Mesendoderm (in vitro differentiated cells): Measurements from ENCODE around the gene ITGB4. TPM values are rescaled to one million over a fixed set of nuclear protein-coding genes. Genes with fewer than 3 reads are reported as not detected.

Experiments used
- DNase-seq: peaks from one replicate; pipeline ENCODE4 v3.0.0; 2013
- H2AK5ac ChIP-seq: 2 replicates; pipeline ENCODE4 v1.6.1; 2013; ENCODE audit warnings: low read length, inconsistent platforms
- H2BK120ac ChIP-seq: 2 replicates; pipeline ENCODE4 v1.6.1; 2013; ENCODE audit warnings: low read depth, mild to moderate bottlenecking, low read length, moderate library complexity, mixed read lengths
- H2BK15ac ChIP-seq: replicated peaks from 2 replicates; pipeline ENCODE4 v1.6.1; 2013; ENCODE audit warnings: low read depth, mild to moderate bottlenecking, moderate library complexity
- H2BK5ac ChIP-seq: 2 replicates; pipeline ENCODE4 v1.6.1; 2013; ENCODE audit warnings: low read length, inconsistent platforms
- H3K18ac ChIP-seq: 2 replicates; pipeline ENCODE4 v1.6.1; 2013; ENCODE audit warnings: mild to moderate bottlenecking, low read length, mixed read lengths
- H3K23ac ChIP-seq: one replicate; pipeline ENCODE4 v1.6.1; 2013; ENCODE audit warnings: low read length
- H3K27ac ChIP-seq: 2 replicates; pipeline ENCODE4 v1.5.1; 2013; ENCODE audit warnings: low read depth, mild to moderate bottlenecking, inconsistent platforms, low read length, moderate library complexity
- H3K27me3 ChIP-seq: 2 replicates; pipeline ENCODE4 v1.6.1; 2013; ENCODE audit warnings: low read length, control low read depth, mild to moderate bottlenecking, inconsistent platforms; ENCODE audit not compliant: insufficient read depth, poor library complexity
- H3K36me3 ChIP-seq: 2 replicates; pipeline ENCODE4 v1.6.1; 2013; ENCODE audit warnings: low read length, inconsistent platforms; ENCODE audit not compliant: control insufficient read depth, insufficient read depth
- H3K4ac ChIP-seq: one replicate; pipeline ENCODE4 v1.6.1; 2013; ENCODE audit warnings: low read depth, mild to moderate bottlenecking, low read length, moderate library complexity
- H3K4me1 ChIP-seq: 2 replicates; pipeline ENCODE4 v1.6.1; 2013; ENCODE audit warnings: low read depth, low read length, inconsistent platforms; ENCODE audit not compliant: control insufficient read depth
- H3K4me2 ChIP-seq: 2 replicates; pipeline ENCODE4 v1.6.1; 2013; ENCODE audit warnings: low read length
- H3K4me3 ChIP-seq: 2 replicates; pipeline ENCODE4 v1.5.1; 2013; ENCODE audit warnings: mild to moderate bottlenecking, low read length
- H3K56ac ChIP-seq: one replicate; pipeline ENCODE4 v1.6.1; 2013; ENCODE audit warnings: low read length
- H3K79me1 ChIP-seq: 2 replicates; pipeline ENCODE4 v1.6.1; 2013; ENCODE audit warnings: low read length, inconsistent platforms
- H3K79me2 ChIP-seq: 2 replicates; pipeline ENCODE4 v1.6.1; 2013; ENCODE audit warnings: mild to moderate bottlenecking, low read length; ENCODE audit not compliant: control insufficient read depth, insufficient read depth
- H3K9ac ChIP-seq: 2 replicates; pipeline ENCODE4 v1.6.1; 2013; ENCODE audit warnings: low read length, inconsistent platforms
- H4K5ac ChIP-seq: one replicate; pipeline ENCODE4 v1.6.1; 2013; ENCODE audit warnings: low read length
- H4K8ac ChIP-seq: one replicate; pipeline ENCODE4 v1.6.1; 2013; ENCODE audit warnings: low read depth, mild to moderate bottlenecking, control low read depth, low read length, moderate library complexity
- WGBS: extraction: QIAGEN DNeasy Blood & Tissue Kit; methylation state at CpG from one replicate; pipeline ENCODE4 v1.1.7; 2013; ENCODE audit warnings: low lambda C conversion rate, missing lambda C conversion rate; ENCODE audit not compliant: insufficient coverage; ENCODE audit errors: extremely low coverage; 5-methylcytosine and 5-hydroxymethylcytosine counted together
- polyA plus RNA-seq, 2 experiments: library from polyadenylated mRNA; stranded (reverse); fragments of 200-250 nt; gene quantifications; one replicate each; pipeline ENCODE4 v1.2.3, GENCODE V29; 2013

The ITGB4 gene
- 1.0 TPM for polyA plus RNA-seq (2013, experiment 1 of 2)
- 1.4 TPM for polyA plus RNA-seq (2013, experiment 2 of 2)

DNA sequence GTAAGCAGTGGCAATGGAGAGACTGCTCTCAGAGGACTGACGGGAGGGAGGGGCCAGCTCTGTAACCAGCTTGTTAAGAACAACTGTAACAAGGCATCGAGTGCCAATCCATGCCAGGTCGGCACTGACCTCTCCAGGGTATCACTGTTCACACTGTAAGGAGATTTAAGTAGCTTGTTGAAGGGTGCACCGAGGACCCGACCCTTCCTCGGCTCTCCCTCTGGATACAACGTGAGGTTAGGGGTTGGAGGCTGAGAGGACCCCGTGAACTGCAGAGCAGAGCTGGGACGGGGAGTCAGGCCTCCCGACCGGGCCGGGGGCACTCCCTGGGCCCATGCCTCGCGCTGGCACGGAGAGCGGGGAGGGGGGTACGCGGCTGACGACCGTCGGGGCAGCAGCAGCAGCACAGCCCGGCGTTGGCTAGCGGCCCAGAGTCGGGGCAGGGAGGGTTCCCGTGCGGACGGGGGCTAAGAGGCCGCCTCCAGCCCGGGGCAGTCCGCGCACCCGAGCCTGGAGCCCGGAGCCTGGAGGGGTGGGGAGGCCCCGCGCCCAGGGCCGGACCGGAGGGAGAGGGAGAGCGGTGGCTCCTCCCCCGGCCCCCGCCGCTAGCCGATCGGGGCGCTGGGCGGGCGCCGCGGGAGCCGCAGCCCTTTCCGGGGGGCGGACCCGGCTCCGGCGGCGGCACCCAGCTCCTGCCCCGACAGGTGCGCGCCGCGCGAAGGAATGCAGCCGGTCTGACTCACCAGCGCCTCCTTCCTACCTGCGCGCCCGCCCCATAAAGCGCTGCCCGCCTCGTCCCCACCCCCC, at the start of gene ITGB4:
Gene ITGB4, plus strand, starts transcription at position 804 of the 807 bp plus-strand sequence. CDS start 3,245 bp downstream, outside the sequence.
- Histone ChIP-seq H2BK120ac (no peak within 1 kb of the TSS), H3K4me1 (no peaks in the 10 kb centered on the region), H3K4me2 (peak within 1 kb of the TSS; percentile 27), H4K8ac (no peak within 1 kb of the TSS), H2BK5ac (no peak within 1 kb of the TSS), H3K23ac (no peak within 1 kb of the TSS), H3K9ac (peak within 1 kb of the TSS; percentile 45), H2BK15ac (no peak within 1 kb of the TSS), H3K79me1 (no peaks in the 10 kb centered on the region), H2AK5ac (no peak within 1 kb of the TSS), H4K5ac (no peak within 1 kb of the TSS), H3K56ac (peak within 1 kb of the TSS; percentile 70), H3K27ac (no peak within 1 kb of the TSS), H3K36me3 (no peaks in the 10 kb centered on the region), H3K4ac (no peak within 1 kb of the TSS), H3K27me3 (peaks cover 5% of the 10 kb centered on the region), H3K4me3 (no peak within 1 kb of the TSS), H3K18ac (no peak within 1 kb of the TSS), H3K79me2 (no peaks in the 10 kb centered on the region)
- peak; percentile 60 for DNase-seq
- no CpG with 5 or more reads among the region's 70 CpGs for WGBS

DNA sequence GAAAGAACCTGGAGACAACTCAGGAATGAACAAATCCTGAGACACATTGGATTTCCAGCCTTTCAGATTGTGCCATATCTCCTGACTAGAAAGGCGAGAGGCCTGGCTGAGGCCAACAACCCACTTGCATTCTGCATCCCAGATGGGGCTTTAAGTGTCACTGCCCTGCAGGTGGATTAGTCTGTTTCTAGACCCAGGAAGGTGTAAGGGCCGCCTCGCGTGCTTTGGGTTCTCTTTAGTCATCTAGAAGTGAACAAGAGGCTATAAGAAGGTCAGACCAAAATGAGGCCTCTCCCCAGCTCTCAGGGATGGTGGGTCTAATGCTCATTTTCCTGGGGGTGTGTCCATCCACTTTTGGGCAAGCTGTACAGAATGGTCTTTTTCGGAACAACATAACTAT, 49.2 kb upstream of the ITGB4 start:
- Histone ChIP-seq H3K4ac (no peak overlapping the region), H2AK5ac (no peak overlapping the region), H2BK120ac (no peak overlapping the region), H3K56ac (no peak overlapping the region), H3K9ac (no peak overlapping the region), H3K4me3 (no peak overlapping the region), H3K23ac (no peak overlapping the region), H2BK15ac (no peak overlapping the region), H2BK5ac (no peak overlapping the region), H3K36me3 (no peaks in the 10 kb centered on the region), H3K27me3 (no peaks in the 10 kb centered on the region), H3K79me1 (peaks cover 9% of the 10 kb centered on the region), H4K5ac (no peak overlapping the region), H4K8ac (no peak overlapping the region), H3K18ac (no peak overlapping the region), H3K27ac (no peak overlapping the region), H3K79me2 (peaks cover 27% of the 10 kb centered on the region), H3K4me2 (no peak overlapping the region), H3K4me1 (no peaks in the 10 kb centered on the region)
- DNase-seq, result no peak
- no CpG with 5 or more reads among the region's 5 CpGs for WGBS

DNA sequence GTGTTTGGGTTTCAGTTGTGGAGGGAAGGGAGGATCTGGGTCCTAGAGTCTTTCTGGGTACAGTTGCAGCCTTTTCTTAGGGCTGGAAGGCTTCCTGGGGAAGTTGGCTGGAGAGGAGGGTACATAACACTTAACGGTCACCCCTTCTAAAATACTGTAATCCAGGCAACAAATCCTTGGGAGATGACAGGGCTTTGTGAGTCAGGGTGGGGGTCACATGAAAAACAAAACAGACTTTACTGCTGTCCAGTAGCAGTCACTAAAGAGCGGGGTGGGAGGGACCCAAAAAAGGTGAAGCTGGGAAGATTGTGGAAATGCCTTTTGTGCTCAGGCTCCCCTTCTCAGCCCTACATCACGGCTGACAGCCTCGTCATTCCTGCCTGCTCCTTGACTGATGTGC, 47.8 kb upstream of the ITGB4 start:
- no peak overlapping the region for H3K4me3 ChIP-seq
- H2BK15ac ChIP-seq, result no peak overlapping the region
- H3K18ac ChIP-seq, result no peak overlapping the region
- H3K9ac ChIP-seq, result no peak overlapping the region
- no peak overlapping the region for H3K56ac ChIP-seq
- H3K36me3 ChIP-seq, result no peaks in the 10 kb centered on the region
- H2BK5ac ChIP-seq, result no peak overlapping the region
- H3K4me1 ChIP-seq, result no peaks in the 10 kb centered on the region
- H3K4ac ChIP-seq, result no peak overlapping the region
- WGBS, result no CpG with 5 or more reads among the region's 4 CpGs
- no peaks in the 10 kb centered on the region for H3K27me3 ChIP-seq
- no peak for DNase-seq
- no peak overlapping the region for H3K27ac ChIP-seq
- no peak overlapping the region for H3K23ac ChIP-seq
- H3K4me2 ChIP-seq, result no peak overlapping the region
- H3K79me2 ChIP-seq, result peaks cover 14% of the 10 kb centered on the region
- no peak overlapping the region for H4K5ac ChIP-seq
- H2AK5ac ChIP-seq, result no peak overlapping the region
- H3K79me1 ChIP-seq, result peaks cover 7% of the 10 kb centered on the region
- no peak overlapping the region for H2BK120ac ChIP-seq
- H4K8ac ChIP-seq, result no peak overlapping the region

DNA sequence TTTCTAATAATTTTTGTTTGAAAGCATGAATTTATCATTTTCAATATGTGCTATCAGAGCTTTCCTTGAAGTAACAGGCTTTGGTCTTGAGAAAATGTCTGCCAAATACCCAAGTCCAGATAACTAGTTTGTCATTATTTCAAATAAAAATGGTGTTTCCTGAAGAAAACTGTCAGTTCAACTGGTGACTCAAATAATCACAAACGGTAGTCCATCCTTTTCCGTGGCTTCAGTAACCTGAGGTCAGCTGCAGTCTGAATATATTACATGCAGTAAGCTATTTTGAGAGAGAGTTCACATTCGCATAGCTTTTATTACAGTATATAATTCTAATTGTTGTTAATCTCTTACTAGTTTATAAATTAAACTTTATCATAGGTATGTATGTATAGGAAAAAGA, 44.8 kb upstream of the ITGB4 start:
- Histone ChIP-seq H3K4me2 (no peak overlapping the region), H2BK15ac (no peak overlapping the region), H3K56ac (no peak overlapping the region), H3K4me3 (no peak overlapping the region), H3K36me3 (peaks cover 2% of the 10 kb centered on the region), H3K23ac (no peak overlapping the region), H3K9ac (no peak overlapping the region), H3K79me2 (peaks cover 7% of the 10 kb centered on the region), H3K18ac (no peak overlapping the region), H3K79me1 (peaks cover 10% of the 10 kb centered on the region), H4K8ac (no peak overlapping the region), H3K4me1 (no peaks in the 10 kb centered on the region), H2BK5ac (no peak overlapping the region), H2BK120ac (no peak overlapping the region), H2AK5ac (no peak overlapping the region), H4K5ac (no peak overlapping the region), H3K4ac (no peak overlapping the region), H3K27me3 (no peaks in the 10 kb centered on the region), H3K27ac (no peak overlapping the region)
- DNase-seq, result no peak
- WGBS, result no CpG with 5 or more reads among the region's 3 CpGs

DNA sequence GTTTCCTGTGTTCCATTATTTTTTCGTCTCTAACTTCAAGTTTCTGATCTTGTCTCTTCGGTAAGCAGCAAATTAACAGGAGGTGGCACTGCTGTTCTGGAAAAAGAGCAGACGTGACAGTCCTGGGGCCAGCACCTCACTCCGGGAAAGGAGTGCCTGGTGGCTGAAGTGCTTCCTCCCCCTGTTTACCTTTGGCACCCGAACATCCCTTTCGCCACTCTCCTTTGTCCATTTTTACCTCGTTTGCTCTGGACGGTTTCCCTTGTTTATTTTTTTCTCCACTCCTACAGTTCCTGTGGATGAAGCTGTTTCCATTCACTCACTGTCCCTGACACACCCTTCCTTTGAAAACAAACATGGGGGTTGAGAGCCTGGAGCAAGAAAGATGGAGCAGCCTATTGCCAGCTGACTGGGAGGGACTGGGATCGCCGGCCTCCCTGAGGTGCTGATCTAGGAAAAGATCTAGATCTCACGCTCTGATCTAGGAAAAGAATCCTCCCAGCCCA, 41.5 kb upstream of the ITGB4 start:
- H4K5ac ChIP-seq, result no peak overlapping the region
- H3K18ac ChIP-seq, result no peak overlapping the region
- peaks cover 2% of the 10 kb centered on the region for H3K36me3 ChIP-seq
- H2BK5ac ChIP-seq, result no peak overlapping the region
- H2BK120ac ChIP-seq, result no peak overlapping the region
- H3K79me2 ChIP-seq, result peaks cover 22% of the 10 kb centered on the region
- H3K4me2 ChIP-seq, result no peak overlapping the region
- H4K8ac ChIP-seq, result no peak overlapping the region
- no peak overlapping the region for H2BK15ac ChIP-seq
- no peak overlapping the region for H3K4me3 ChIP-seq
- no peak for DNase-seq
- no CpG with 5 or more reads among the region's 11 CpGs for WGBS
- peaks cover 20% of the 10 kb centered on the region for H3K79me1 ChIP-seq
- no peaks in the 10 kb centered on the region for H3K27me3 ChIP-seq
- H3K9ac ChIP-seq, result no peak overlapping the region
- no peak overlapping the region for H3K4ac ChIP-seq
- no peak overlapping the region for H3K56ac ChIP-seq
- H3K27ac ChIP-seq, result no peak overlapping the region
- no peak overlapping the region for H3K23ac ChIP-seq
- H3K4me1 ChIP-seq, result no peaks in the 10 kb centered on the region
- H2AK5ac ChIP-seq, result no peak overlapping the region
